B cell (primary cell): ENCODE results near the gene SSBP3.

ENCODE experiments used
- CTCF ChIP-seq: fragments of 200-600 bp; IDR thresholded peaks from one replicate; pipeline ENCODE4 v1.8.0; 2022; ENCODE audit warnings: antibody characterized with exemption, mild to moderate bottlenecking
- EZH2 ChIP-seq: IDR thresholded peaks from 2 replicates; pipeline ENCODE4 v1.6.1; 2012; ENCODE audit warnings: borderline replicate concordance, low read depth, mild to moderate bottlenecking, moderate library complexity, low read length; ENCODE audit not compliant: insufficient read depth, poor library complexity, severe bottlenecking

GRCh38 chr1:54204199-54204598, 202.0 kb downstream of the SSBP3 start:
- TF ChIP-seq CTCF (no peak), EZH2 (no peak)
